ENCODE results near the gene TANC1. TPM values are rescaled to one million over a fixed set of nuclear protein-coding genes. Genes with fewer than 3 reads are reported as not detected.
A peak's percentile ranks its signal among the peaks of the same experiment; 100 is the strongest.

Gene TANC1
- total RNA-seq, 1 experiment from 2014 or later, result 21.1 TPM

DNA sequence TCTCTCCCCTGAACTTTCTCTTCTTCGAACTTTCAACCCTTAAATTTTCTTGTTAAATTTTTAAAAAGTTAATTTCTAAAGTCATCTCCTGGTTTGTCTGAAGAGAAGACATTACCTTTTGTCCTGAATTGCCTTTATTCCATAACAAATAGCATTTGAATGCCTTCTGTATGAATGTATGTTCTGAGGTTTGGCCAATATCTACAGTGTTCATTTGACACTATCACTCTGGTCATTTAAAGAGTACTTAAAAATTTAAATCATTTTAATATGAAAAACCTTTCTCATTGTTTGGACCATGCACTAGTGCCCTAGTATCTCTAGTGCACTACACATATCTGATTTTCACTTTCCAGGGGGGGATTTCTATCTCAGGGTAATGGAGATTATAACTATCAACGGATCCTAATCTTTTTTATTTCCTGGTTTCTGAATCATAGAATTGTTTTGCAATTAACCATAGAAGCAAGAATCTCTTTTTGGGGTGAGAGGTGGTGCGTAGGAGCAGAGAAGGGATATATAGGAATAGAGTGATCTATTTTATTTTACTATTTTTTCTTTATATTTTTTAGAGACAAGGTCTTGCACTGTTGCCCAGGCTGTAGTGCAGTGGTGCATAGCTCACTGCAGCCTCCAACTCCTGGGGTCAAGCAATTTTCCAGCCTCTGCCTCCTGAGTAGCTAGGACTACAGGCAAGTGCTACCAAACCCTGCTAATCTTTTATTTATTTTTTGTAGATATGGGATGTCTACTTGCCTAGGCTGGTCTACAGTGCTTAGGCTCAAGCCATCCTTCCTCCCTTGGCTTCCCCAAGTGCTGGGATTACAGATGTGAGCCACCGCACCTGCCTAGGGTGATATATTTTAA, 25.5 kb downstream of the TANC1 start:
- Mint-ChIP-seq H3K36me3 (ENCODE audit: insufficient read depth, unreplicated experiment) (peaks cover 5% of the 10 kb centered on the region), H3K4me3 (ENCODE audit: unreplicated experiment) (no peak overlapping the region), H3K9me3 (ENCODE audit: unreplicated experiment) (no peaks in the 10 kb centered on the region), H3K27me3 (ENCODE audit: insufficient read depth, unreplicated experiment) (no peaks in the 10 kb centered on the region), H3K27ac (ENCODE audit: unreplicated experiment) (no peak overlapping the region), H3K4me1 (ENCODE audit: low read depth, unreplicated experiment) (peaks cover 49% of the 10 kb centered on the region)
- Histone ChIP-seq H3K36me3 (ENCODE audit: control insufficient read depth, insufficient read depth, low read length) (no peaks in the 10 kb centered on the region), H3K4me3 (ENCODE audit: low read depth, low read length) (no peak overlapping the region), H3K4me1 (peaks cover 45% of the 10 kb centered on the region), H3K27me3 (replicated peaks; ENCODE audit: control insufficient read depth, insufficient read depth, low read length) (no peaks in the 10 kb centered on the region), H3K9me3 (no peaks in the 10 kb centered on the region)
- CTCF ChIA-PET, result interaction anchor here (1.7 kb wide), 1 partner anchor 24 kb away, joined by 6 read pairs; no protein-coding TSS in a partner anchor
- POLR2A ChIA-PET, result interaction anchor here (0.5 kb wide), 1 partner anchor 68 kb away, joined by 3 read pairs; no protein-coding TSS in a partner anchor
- no TSS peak for BruUV-seq (replicated peaks)
- intact Hi-C loops (cut with micrococcal nuclease; ENCODE audit: unreplicated experiment), result loop anchor here (2.0 kb wide), 1 partner anchor 37 kb away; no protein-coding TSS in a partner anchor
- TF ChIP-seq, protein P1, sequence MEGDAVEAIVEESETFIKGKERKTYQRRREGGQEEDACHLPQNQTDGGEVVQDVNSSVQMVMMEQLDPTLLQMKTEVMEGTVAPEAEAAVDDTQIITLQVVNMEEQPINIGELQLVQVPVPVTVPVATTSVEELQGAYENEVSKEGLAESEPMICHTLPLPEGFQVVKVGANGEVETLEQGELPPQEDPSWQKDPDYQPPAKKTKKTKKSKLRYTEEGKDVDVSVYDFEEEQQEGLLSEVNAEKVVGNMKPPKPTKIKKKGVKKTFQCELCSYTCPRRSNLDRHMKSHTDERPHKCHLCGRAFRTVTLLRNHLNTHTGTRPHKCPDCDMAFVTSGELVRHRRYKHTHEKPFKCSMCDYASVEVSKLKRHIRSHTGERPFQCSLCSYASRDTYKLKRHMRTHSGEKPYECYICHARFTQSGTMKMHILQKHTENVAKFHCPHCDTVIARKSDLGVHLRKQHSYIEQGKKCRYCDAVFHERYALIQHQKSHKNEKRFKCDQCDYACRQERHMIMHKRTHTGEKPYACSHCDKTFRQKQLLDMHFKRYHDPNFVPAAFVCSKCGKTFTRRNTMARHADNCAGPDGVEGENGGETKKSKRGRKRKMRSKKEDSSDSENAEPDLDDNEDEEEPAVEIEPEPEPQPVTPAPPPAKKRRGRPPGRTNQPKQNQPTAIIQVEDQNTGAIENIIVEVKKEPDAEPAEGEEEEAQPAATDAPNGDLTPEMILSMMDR (IDR thresholded peaks at IDR 0.05; ENCODE audit: insufficient read depth in 1 of 2, low read depth in 1 of 2, low read length in 1 of 2, severe bottlenecking in 1 of 2, unreplicated experiment in 1 of 2), result no peak
- no peak for DNase-seq

DNA sequence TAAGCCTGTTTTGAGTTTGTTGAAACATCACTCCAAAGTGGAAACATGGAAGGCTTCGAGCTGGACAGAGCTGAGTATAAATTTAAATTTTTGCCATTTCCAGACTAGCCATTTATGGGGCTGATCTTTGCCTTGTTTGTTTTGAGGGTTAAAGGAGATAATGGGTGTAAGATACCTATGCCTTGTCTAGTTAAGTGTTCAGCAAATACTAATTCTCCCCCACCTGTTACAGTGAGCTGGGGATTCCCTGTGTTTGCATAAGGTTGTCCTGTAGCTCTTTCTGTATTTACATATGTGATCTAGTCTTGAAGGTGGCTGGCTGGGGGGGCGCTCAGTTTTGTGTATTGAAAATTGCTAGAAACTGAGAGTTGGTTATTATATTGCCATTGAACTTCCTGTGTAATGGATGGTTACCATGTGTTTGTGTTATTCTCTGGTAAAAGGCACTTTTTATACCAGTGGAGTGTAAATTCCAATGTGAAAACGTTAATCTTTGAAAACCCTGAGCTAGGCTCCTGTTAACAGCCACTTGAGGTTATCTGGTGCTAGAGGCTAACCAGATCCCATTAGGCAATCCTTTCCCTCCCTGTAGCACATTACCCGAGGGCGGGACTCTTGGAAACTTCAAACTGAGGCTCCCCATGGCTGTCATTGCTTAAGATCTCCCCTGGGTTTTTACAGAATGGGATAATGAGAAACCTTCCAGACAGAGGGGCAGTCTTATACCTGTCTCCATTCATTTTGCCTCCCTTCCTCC, 26.7 kb downstream of the TANC1 start:
- Histone ChIP-seq H3K4me3 (ENCODE audit: low read depth, low read length) (no peak overlapping the region), H3K9me3 (no peaks in the 10 kb centered on the region), H3K27me3 (replicated peaks; ENCODE audit: control insufficient read depth, insufficient read depth, low read length) (no peaks in the 10 kb centered on the region), H3K36me3 (ENCODE audit: control insufficient read depth, insufficient read depth, low read length) (no peaks in the 10 kb centered on the region), H3K4me1 (peaks cover 50% of the 10 kb centered on the region)
- BruUV-seq (replicated peaks), result no TSS peak
- Mint-ChIP-seq H3K36me3 (ENCODE audit: insufficient read depth, unreplicated experiment) (peaks cover 5% of the 10 kb centered on the region), H3K27me3 (ENCODE audit: insufficient read depth, unreplicated experiment) (no peaks in the 10 kb centered on the region), H3K4me1 (ENCODE audit: low read depth, unreplicated experiment) (peaks cover 49% of the 10 kb centered on the region), H3K27ac (ENCODE audit: unreplicated experiment) (peak overlapping the region; percentile 57), H3K9me3 (ENCODE audit: unreplicated experiment) (no peaks in the 10 kb centered on the region), H3K4me3 (ENCODE audit: unreplicated experiment) (peak overlapping the region; percentile 63)
- intact Hi-C loops (cut with micrococcal nuclease; ENCODE audit: unreplicated experiment), result loop anchor here (1.0 to 2.0 kb wide), 4 partner anchors 27 to 94 kb away; partner anchors contain the start of gene TANC1
- ChIA-PET POLR2A (interaction anchor here (0.7 kb wide), 1 partner anchor 26 kb away, joined by 5 read pairs; the partner anchor contains the start of gene TANC1), CTCF (interaction anchor here (0.6 to 1.7 kb wide), 7 partner anchors 10 to 143 kb away, joined by 3 to 7 read pairs (median 4); no protein-coding TSS in a partner anchor)
- DNase-seq, result peak; percentile 64 to 72
- TF ChIP-seq, protein P1 (IDR thresholded peaks at IDR 0.05; ENCODE audit: insufficient read depth in 1 of 2, low read depth in 1 of 2, low read length in 1 of 2, severe bottlenecking in 1 of 2, unreplicated experiment in 1 of 2), result no peak

DNA sequence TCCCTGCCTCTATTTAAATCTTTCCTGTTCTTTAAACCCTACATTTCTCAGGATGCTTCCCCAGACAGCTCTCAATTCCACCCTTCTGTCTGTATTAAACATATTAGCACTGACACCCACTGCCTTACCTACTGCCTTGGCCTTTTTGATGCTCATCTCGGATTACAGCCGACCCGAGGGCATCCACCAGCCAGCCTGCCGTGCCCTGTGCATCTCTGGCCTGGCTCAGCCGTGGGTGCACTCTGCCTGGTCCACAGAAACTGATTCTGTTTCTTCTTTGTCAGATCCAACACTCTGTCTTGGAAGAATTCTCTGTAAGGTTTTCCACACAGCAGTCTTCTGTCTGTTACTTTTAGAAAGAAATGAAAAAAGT, 27.2 kb downstream of the TANC1 start:
- POLR2A ChIA-PET, result interaction anchor here (0.7 kb wide), 1 partner anchor 27 kb away, joined by 5 read pairs; the partner anchor contains the start of gene TANC1
- CTCF ChIA-PET, result interaction anchor here (0.6 to 1.7 kb wide), 5 partner anchors 26 to 143 kb away, joined by 3 to 7 read pairs (median 6); no protein-coding TSS in a partner anchor
- BruUV-seq (replicated peaks), result no TSS peak
- Mint-ChIP-seq H3K4me3 (ENCODE audit: unreplicated experiment) (peak overlapping the region; percentile 63), H3K27ac (ENCODE audit: unreplicated experiment) (peak overlapping the region; percentile 57), H3K36me3 (ENCODE audit: insufficient read depth, unreplicated experiment) (no peaks in the 10 kb centered on the region), H3K4me1 (ENCODE audit: low read depth, unreplicated experiment) (peaks cover 43% of the 10 kb centered on the region), H3K27me3 (ENCODE audit: insufficient read depth, unreplicated experiment) (no peaks in the 10 kb centered on the region), H3K9me3 (ENCODE audit: unreplicated experiment) (no peaks in the 10 kb centered on the region)
- intact Hi-C loops (cut with micrococcal nuclease; ENCODE audit: unreplicated experiment), result loop anchor here (1.0 to 2.0 kb wide), 4 partner anchors 27 to 94 kb away; partner anchors contain the start of gene TANC1
- H3K4me3 ChIP-seq (ENCODE audit: low read depth, low read length), result no peak overlapping the region
- H3K27me3 ChIP-seq (replicated peaks; ENCODE audit: control insufficient read depth, insufficient read depth, low read length), result no peaks in the 10 kb centered on the region
- DNase-seq, result no peak
- no peaks in the 10 kb centered on the region for H3K9me3 ChIP-seq
- TF ChIP-seq, protein P1 (IDR thresholded peaks at IDR 0.05; ENCODE audit: insufficient read depth in 1 of 2, low read depth in 1 of 2, low read length in 1 of 2, severe bottlenecking in 1 of 2, unreplicated experiment in 1 of 2), result no peak
- H3K4me1 ChIP-seq, result peaks cover 50% of the 10 kb centered on the region
- no peaks in the 10 kb centered on the region for H3K36me3 ChIP-seq (ENCODE audit: control insufficient read depth, insufficient read depth, low read length)

Data from Caco-2 (cell line).